ENCODE measurements around the gene PARVB.

The PARVB gene

GRCh38 chr22:44137415-44137814, 113.3 kb downstream of the PARVB start:
- no peak for DNase-seq

- DNase-seq: no peak
Measured at GRCh38 chr22:44139773-44140172, 115.7 kb downstream of the PARVB start.

GRCh38 chr22:44142421-44143104, 118.5 kb downstream of the PARVB start:
- DNase-seq: no peak

GRCh38 chr22:44143105-44143474, 119.0 kb downstream of the PARVB start:
- no peak for DNase-seq

- DNase-seq: no peak
Measured at GRCh38 chr22:44143579-44143978, 119.5 kb downstream of the PARVB start.

GRCh38 chr22:44144046-44144569, 120.0 kb downstream of the PARVB start:
- DNase-seq: no peak

- DNase-seq: no peak
Measured at GRCh38 chr22:44145544-44145943, 121.4 kb downstream of the PARVB start.

GRCh38 chr22:44146088-44146861, 122.2 kb downstream of the PARVB start:
- DNase-seq: no peak

- DNase-seq: no peak
Measured at GRCh38 chr22:44147008-44147645, 123.0 kb downstream of the PARVB start.

- no peak for DNase-seq
Measured at GRCh38 chr22:44147821-44148574, 123.9 kb downstream of the PARVB start.

GRCh38 chr22:44151676-44152075, 127.6 kb downstream of the PARVB start:
- DNase-seq: no peak

GRCh38 chr22:44153710-44154109, 129.6 kb downstream of the PARVB start:
- DNase-seq: no peak

GRCh38 chr22:44154436-44154942, 130.4 kb downstream of the PARVB start:
- DNase-seq: no peak

- no peak for DNase-seq
Measured at GRCh38 chr22:44155115-44155514, 131.0 kb downstream of the PARVB start.

GRCh38 chr22:44157916-44158618, 134.0 kb downstream of the PARVB start:
- no peak for DNase-seq

- no peak for DNase-seq
Measured at GRCh38 chr22:44158816-44159215, 134.7 kb downstream of the PARVB start.

GRCh38 chr22:44159221-44159620, 135.1 kb downstream of the PARVB start:
- DNase-seq: no peak

- DNase-seq: no peak
Measured at GRCh38 chr22:44159811-44160210, 135.7 kb downstream of the PARVB start.

- no peak for DNase-seq
Measured at GRCh38 chr22:44160421-44160820, 136.3 kb downstream of the PARVB start.

- DNase-seq: no peak
Measured at GRCh38 chr22:44161673-44162072, 137.6 kb downstream of the PARVB start.

- DNase-seq: no peak
Measured at GRCh38 chr22:44162960-44163359, 138.9 kb downstream of the PARVB start.

GRCh38 chr22:44163536-44163935, 139.4 kb downstream of the PARVB start:
- no peak for DNase-seq

Measured in activated naive CD4-positive, alpha-beta T cell treated with Interleukin-2 at 50 U/mL for 16 hours (primary cell).